PC-3 (cell line): ENCODE data around the gene BCL11A. TPM values are rescaled to one million over a fixed set of nuclear protein-coding genes. Genes with fewer than 3 reads are reported as not detected.

Experiments used
- ATAC-seq: fragments of 200-7000 bp; cut with Tn5 transposase; 2 replicates; pipeline ENCODE4 v1.9.1; 2020; ENCODE audit warnings: mild to moderate bottlenecking, moderate library complexity
- BruUV-seq: library from RNA; stranded (reverse); fragments of 400-500 nt; replicated peaks from 2 replicates; lab custom pipeline; 2021; lab: Mats Ljungman, UMichigan
- CTCF ChIA-PET: fragments of 300-600 bp; sonication (Branson Sonifier 250); formaldehyde crosslinking; loops from one replicate; lab custom pipeline; 2022; ENCODE audit warnings: antibody characterized with exemption; lab: Charles Lee
- POLR2A ChIA-PET: fragments of 300-600 bp; sonication (Branson Sonifier 250); formaldehyde crosslinking; loops from one replicate; lab custom pipeline; 2022; ENCODE audit warnings: antibody characterized with exemption; ENCODE audit not compliant: unreplicated experiment; lab: Charles Lee
- DNase-seq: peaks from one replicate; pipeline ENCODE4 v3.0.0-alpha.2; 2015
- H2AFZ ChIP-seq: fragments of 300-600 bp; sonication (generic); 2 replicates; pipeline ENCODE4 v1.6.0; 2016; ENCODE audit warnings: antibody characterized with exemption, low read length
- H3F3A ChIP-seq: fragments of 300-600 bp; sonication (generic); one replicate; pipeline ENCODE4 v1.6.0; 2017; ENCODE audit warnings: antibody characterized with exemption, low read length, control low read depth, mild to moderate bottlenecking; ENCODE audit not compliant: unreplicated experiment
- H3K27ac ChIP-seq: fragments of 300-600 bp; sonication (generic); 2 replicates; pipeline ENCODE4 v1.5.1; 2016; ENCODE audit warnings: mild to moderate bottlenecking, low read length
- H3K27me3 ChIP-seq: fragments of 300-600 bp; sonication (generic); 2 replicates; pipeline ENCODE4 v1.6.1; 2016; ENCODE audit warnings: low read length, mixed read lengths
- H3K36me3 ChIP-seq: fragments of 300-600 bp; sonication (generic); 2 replicates; pipeline ENCODE4 v1.6.1; 2016; ENCODE audit warnings: low read depth, mixed run types, low read length, mixed read lengths
- H3K4me1 ChIP-seq: fragments of 300-600 bp; sonication (generic); 2 replicates; pipeline ENCODE4 v1.5.1; 2016; ENCODE audit warnings: low read length; ENCODE audit not compliant: insufficient read depth
- H3K4me2 ChIP-seq: fragments of 300-600 bp; sonication (generic); 2 replicates; pipeline ENCODE4 v1.6.0; 2016; ENCODE audit warnings: low read length
- H3K4me3 ChIP-seq: fragments of 300-600 bp; sonication (generic); 2 replicates; pipeline ENCODE4 v1.5.1; 2016; ENCODE audit warnings: mild to moderate bottlenecking, low read length, mixed read lengths
- H3K79me2 ChIP-seq: fragments of 300-600 bp; sonication (generic); 2 replicates; pipeline ENCODE4 v1.6.1; 2017; ENCODE audit warnings: low read length, mixed read lengths
- H3K9ac ChIP-seq: fragments of 300-600 bp; sonication (generic); 2 replicates; pipeline ENCODE4 v1.6.0; 2016; ENCODE audit warnings: mild to moderate bottlenecking, low read length
- H3K9me2 ChIP-seq: fragments of 300-600 bp; sonication (generic); replicated peaks from 2 replicates; pipeline ENCODE4 v1.6.1; 2016; ENCODE audit warnings: mixed run types, low read length, mixed read lengths
- H3K9me3 ChIP-seq: fragments of 300-600 bp; sonication (generic); 2 replicates; pipeline ENCODE4 v1.6.1; 2016; ENCODE audit warnings: low read length, mixed read lengths
- H4K20me1 ChIP-seq: fragments of 300-600 bp; sonication (generic); 2 replicates; pipeline ENCODE4 v1.6.1; 2016; ENCODE audit warnings: low read length, mixed read lengths
- CTCF ChIP-seq: fragments of 300-600 bp; sonication (generic); conservative IDR thresholded peaks from 2 replicates; pipeline ENCODE4 v1.5.1; 2017; ENCODE audit warnings: antibody characterized with exemption, low read depth, mild to moderate bottlenecking, low read length
- EZH2 ChIP-seq: fragments of 300-600 bp; sonication (generic); IDR thresholded peaks from one replicate; pipeline ENCODE4 v1.6.1; 2017; ENCODE audit warnings: antibody characterized with exemption, mild to moderate bottlenecking, low read length; ENCODE audit not compliant: unreplicated experiment
- EZH2phosphoT487 ChIP-seq: fragments of 300-600 bp; sonication (generic); IDR thresholded peaks from 2 replicates; pipeline ENCODE4 v1.6.1; 2018; ENCODE audit warnings: mild to moderate bottlenecking, antibody characterized with exemption, low read length, borderline replicate concordance
- intact Hi-C: fragments of 100-400 bp; cut with micrococcal nuclease; formaldehyde crosslinking; loops from 2 replicates; pipeline ENCODE4 v1.9.0; 2023
- total RNA-seq: library from RNA; depleted of rRNA; stranded (reverse); fragments of >200 nt; gene quantifications from 2 replicates; pipeline ENCODE4 v1.2.3, GENCODE V29; 2014

BCL11A gene
- total RNA-seq, 1 experiment from 2014 or later, result 4.6 TPM

- Histone ChIP-seq H3K4me3 (peak overlapping the region; percentile 90), H3K4me2 (peak overlapping the region; percentile 98), H4K20me1 (no peaks in the 10 kb centered on the region), H3K79me2 (peaks cover 31% of the 10 kb centered on the region), H2AFZ (peak overlapping the region; percentile 83), H3F3A (no peaks in the 10 kb centered on the region), H3K36me3 (no peaks in the 10 kb centered on the region), H3K4me1 (peaks cover 6% of the 10 kb centered on the region), H3K9me3 (no peaks in the 10 kb centered on the region), H3K27me3 (peaks cover 27% of the 10 kb centered on the region), H3K9ac (peak overlapping the region; percentile 54; the same call in 1 of the 2 replicates), H3K9me2 (no peaks in the 10 kb centered on the region), H3K27ac (no peak overlapping the region)
- TSS peak; percentile 51 for BruUV-seq
- TF ChIP-seq EZH2 (no peak), CTCF (no peak), EZH2phosphoT487 (no peak)
- intact Hi-C loops, result loop anchor here (5.0 kb wide), 1 partner anchor 1251 kb away; no protein-coding TSS in a partner anchor
- ChIA-PET POLR2A (interaction anchor here (0.7 kb wide), 1 partner anchor 30 kb away, joined by 17 read pairs; no protein-coding TSS in a partner anchor), CTCF (interaction anchor here (0.6 kb wide), 2 partner anchors 17 to 1789 kb away, joined by 3 read pairs; no protein-coding TSS in a partner anchor)
- DNase-seq (no peak), ATAC-seq (no peak)
These were observed 481 bp downstream of the BCL11A start for GRCh38 chr2:60552851-60553494.

DNA sequence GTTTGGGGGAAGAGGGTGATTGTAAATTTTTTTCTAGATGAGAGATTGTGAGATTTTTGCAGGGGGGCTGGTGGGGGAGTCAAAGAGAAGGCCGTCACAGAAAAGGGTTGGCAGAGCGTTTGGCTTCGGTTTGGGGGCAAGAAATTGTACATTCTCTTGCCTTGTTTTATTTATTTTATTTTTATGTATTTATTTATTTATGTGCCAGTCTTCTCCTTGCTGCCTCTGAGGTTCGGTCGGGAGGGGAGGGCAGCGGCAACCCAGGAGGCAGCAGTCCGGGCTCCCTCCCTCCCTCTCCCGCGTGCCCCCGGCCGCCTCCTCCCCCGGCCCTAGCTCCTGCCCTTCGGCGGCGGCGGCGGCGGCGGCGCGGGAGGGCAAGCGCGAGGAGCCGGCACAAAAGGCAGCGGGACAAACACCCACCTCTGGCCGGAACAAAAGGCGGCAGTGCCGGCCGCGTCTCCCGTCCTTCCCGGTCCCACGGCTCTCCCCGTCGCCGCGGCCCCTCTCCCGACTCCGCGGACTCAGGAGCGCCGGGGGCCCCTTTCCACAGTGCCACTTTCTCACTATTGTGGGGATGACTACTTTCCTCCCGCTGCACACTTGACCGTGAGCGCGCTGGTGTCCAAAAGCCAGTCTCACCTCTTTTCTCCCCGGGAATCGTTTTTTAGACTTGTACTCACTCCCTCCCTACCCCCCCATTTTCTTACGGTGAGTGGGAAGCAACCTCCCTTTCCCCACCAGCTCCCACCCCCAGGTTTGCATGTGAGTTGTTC, 1.2 kb downstream of the BCL11A start:
- Histone ChIP-seq H3K4me2 (peak overlapping the region; percentile 98), H3K79me2 (peaks cover 37% of the 10 kb centered on the region), H3K4me3 (peak overlapping the region; percentile 90), H3K27me3 (peaks cover 20% of the 10 kb centered on the region), H3K9me3 (no peaks in the 10 kb centered on the region), H4K20me1 (no peaks in the 10 kb centered on the region), H3K4me1 (peaks cover 6% of the 10 kb centered on the region), H3K27ac (no peak overlapping the region), H3K36me3 (no peaks in the 10 kb centered on the region), H3K9ac (peak overlapping the region; percentile 54; the same call in 1 of the 2 replicates), H3F3A (no peaks in the 10 kb centered on the region), H2AFZ (peak overlapping the region; percentile 83), H3K9me2 (no peaks in the 10 kb centered on the region)
- no TSS peak for BruUV-seq
- TF ChIP-seq CTCF (no peak), EZH2phosphoT487 (no peak), EZH2 (no peak)
- ChIA-PET POLR2A (no interaction called here), CTCF (interaction anchor here (0.6 kb wide), 1 partner anchor 1788 kb away, joined by 3 read pairs; no protein-coding TSS in a partner anchor)
- ATAC-seq (peak; percentile 1; the same call in 1 of the 2 replicates), DNase-seq (peak; percentile 45)
- intact Hi-C loops, result loop anchor here (5.0 kb wide), 1 partner anchor 1250 kb away; no protein-coding TSS in a partner anchor
